MCF 10A (cell line): ENCODE measurements around the gene CASKIN1. TPM values are rescaled to one million over a fixed set of nuclear protein-coding genes. Genes with fewer than 3 reads are reported as not detected.

ENCODE experiments used
- BruUV-seq: library from RNA; stranded (reverse); fragments of 400-500 nt; replicated peaks from 2 replicates; lab custom pipeline; 2021; lab: Mats Ljungman, UMichigan
- CTCF ChIA-PET: fragments of 300-600 bp; sonication (Branson Sonifier 250); formaldehyde crosslinking; extraction: SDS; loops from one replicate; lab custom pipeline; 2021; ENCODE audit warnings: antibody characterized with exemption, inconsistent platforms; lab: Yijun Ruan, JAX
- POLR2A ChIA-PET: fragments of 300-600, 350-650 bp; sonication (Branson Sonifier 250); formaldehyde crosslinking; extraction: SDS; loops from one replicate; lab custom pipeline; 2020; ENCODE audit warnings: antibody characterized with exemption, inconsistent platforms; lab: Yijun Ruan, JAX
- DNase-seq: peaks from one replicate; pipeline ENCODE4 v3.0.0-alpha.2; 2018; ENCODE audit not compliant: unreplicated experiment
- H3K27ac Mint-ChIP-seq: one replicate; pipeline ENCODE4 v1.8.0; 2022; ENCODE audit warnings: mild to moderate bottlenecking, low read depth, mixed read lengths; ENCODE audit not compliant: unreplicated experiment
- H3K27me3 Mint-ChIP-seq: one replicate; pipeline ENCODE4 v1.8.0; 2022; ENCODE audit warnings: mixed read lengths; ENCODE audit not compliant: insufficient read depth, unreplicated experiment
- H3K36me3 Mint-ChIP-seq: one replicate; pipeline ENCODE4 v1.8.0; 2022; ENCODE audit warnings: mild to moderate bottlenecking, moderate library complexity, mixed read lengths; ENCODE audit not compliant: insufficient read depth, unreplicated experiment
- H3K4me1 Mint-ChIP-seq: one replicate; pipeline ENCODE4 v1.8.0; 2022; ENCODE audit warnings: mixed read lengths; ENCODE audit not compliant: insufficient read depth, unreplicated experiment
- H3K4me3 Mint-ChIP-seq: one replicate; pipeline ENCODE4 v1.8.0; 2022; ENCODE audit warnings: mild to moderate bottlenecking, moderate library complexity, mixed read lengths; ENCODE audit not compliant: unreplicated experiment
- H3K9me3 Mint-ChIP-seq: one replicate; pipeline ENCODE4 v1.8.0; 2022; ENCODE audit warnings: mixed read lengths; ENCODE audit not compliant: unreplicated experiment
- intact Hi-C: fragments of 100-400 bp; cut with micrococcal nuclease; formaldehyde crosslinking; loops from 2 replicates; pipeline ENCODE4 v1.14.1; 2022
- total RNA-seq: library from RNA; stranded (reverse); gene quantifications from 2 replicates; pipeline ENCODE4 v1.2.3, GENCODE V29; 2022
- TF ChIP-seq, protein P1 (sequence below): fragments of 200-600 bp; IDR thresholded peaks from one replicate; pipeline ENCODE4 v1.8.0; 2022; ENCODE audit warnings: antibody characterized with exemption, mild to moderate bottlenecking; ENCODE audit not compliant: unreplicated experiment

The CASKIN1 gene
- total RNA-seq, 1 experiment from 2014 or later, result 0.14 TPM

DNA sequence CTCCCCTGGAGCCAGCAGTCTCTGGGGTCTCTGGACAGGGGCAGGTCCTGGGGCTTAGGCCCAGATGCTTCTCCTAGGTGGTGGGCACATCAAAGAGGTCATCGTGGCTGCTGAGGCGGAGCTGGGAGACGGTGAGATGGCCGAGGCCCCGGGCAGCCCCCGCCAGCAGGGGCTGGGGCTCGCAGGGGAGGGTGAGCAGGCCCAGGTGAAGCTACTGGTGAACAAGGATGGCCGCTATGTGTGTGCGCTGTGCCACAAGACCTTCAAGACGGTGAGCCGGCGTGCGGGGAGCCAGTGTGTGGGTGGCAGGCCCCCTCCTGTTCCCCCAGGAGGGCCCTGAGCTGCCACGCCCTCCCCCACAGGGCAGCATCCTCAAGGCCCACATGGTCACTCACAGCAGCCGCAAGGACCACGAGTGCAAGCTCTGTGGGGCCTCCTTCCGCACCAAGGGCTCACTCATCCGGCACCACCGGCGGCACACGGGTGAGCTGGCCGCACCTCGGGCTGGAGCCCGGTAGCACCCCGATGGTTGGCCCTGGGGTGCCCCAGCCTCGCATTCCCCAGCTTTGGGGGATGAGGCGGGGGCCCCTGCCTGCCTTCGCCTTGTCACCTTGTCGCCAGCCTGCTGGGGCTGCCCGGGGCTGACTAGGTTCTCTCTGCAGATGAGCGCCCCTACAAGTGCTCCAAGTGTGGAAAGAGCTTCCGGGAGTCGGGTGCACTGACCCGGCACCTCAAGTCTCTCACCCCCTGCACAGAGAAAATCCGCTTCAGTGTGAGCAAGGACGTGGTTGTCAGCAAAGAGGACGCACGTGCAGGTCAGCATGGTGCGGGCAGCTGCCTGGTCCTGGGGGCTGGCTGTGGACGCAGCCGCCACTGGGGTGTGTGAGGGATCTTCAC lies 35.9 kb upstream of the CASKIN1 start:
- DNase-seq, result no peak
- no peaks in the 10 kb centered on the region for H3K9me3 Mint-ChIP-seq
- ChIA-PET CTCF (no interaction called here), POLR2A (interaction anchor here (1.1 kb wide), 1 partner anchor 9 kb away, joined by 4 read pairs; no protein-coding TSS in a partner anchor)
- H3K4me1 Mint-ChIP-seq, result no peaks in the 10 kb centered on the region
- H3K4me3 Mint-ChIP-seq, result no peak overlapping the region
- no peaks in the 10 kb centered on the region for H3K27me3 Mint-ChIP-seq
- intact Hi-C loops, result no loop called here
- TF ChIP-seq, protein P1, sequence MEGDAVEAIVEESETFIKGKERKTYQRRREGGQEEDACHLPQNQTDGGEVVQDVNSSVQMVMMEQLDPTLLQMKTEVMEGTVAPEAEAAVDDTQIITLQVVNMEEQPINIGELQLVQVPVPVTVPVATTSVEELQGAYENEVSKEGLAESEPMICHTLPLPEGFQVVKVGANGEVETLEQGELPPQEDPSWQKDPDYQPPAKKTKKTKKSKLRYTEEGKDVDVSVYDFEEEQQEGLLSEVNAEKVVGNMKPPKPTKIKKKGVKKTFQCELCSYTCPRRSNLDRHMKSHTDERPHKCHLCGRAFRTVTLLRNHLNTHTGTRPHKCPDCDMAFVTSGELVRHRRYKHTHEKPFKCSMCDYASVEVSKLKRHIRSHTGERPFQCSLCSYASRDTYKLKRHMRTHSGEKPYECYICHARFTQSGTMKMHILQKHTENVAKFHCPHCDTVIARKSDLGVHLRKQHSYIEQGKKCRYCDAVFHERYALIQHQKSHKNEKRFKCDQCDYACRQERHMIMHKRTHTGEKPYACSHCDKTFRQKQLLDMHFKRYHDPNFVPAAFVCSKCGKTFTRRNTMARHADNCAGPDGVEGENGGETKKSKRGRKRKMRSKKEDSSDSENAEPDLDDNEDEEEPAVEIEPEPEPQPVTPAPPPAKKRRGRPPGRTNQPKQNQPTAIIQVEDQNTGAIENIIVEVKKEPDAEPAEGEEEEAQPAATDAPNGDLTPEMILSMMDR, result no peak
- no peak overlapping the region for H3K27ac Mint-ChIP-seq
- peaks cover 56% of the 10 kb centered on the region for H3K36me3 Mint-ChIP-seq
- BruUV-seq, result no TSS peak

DNA sequence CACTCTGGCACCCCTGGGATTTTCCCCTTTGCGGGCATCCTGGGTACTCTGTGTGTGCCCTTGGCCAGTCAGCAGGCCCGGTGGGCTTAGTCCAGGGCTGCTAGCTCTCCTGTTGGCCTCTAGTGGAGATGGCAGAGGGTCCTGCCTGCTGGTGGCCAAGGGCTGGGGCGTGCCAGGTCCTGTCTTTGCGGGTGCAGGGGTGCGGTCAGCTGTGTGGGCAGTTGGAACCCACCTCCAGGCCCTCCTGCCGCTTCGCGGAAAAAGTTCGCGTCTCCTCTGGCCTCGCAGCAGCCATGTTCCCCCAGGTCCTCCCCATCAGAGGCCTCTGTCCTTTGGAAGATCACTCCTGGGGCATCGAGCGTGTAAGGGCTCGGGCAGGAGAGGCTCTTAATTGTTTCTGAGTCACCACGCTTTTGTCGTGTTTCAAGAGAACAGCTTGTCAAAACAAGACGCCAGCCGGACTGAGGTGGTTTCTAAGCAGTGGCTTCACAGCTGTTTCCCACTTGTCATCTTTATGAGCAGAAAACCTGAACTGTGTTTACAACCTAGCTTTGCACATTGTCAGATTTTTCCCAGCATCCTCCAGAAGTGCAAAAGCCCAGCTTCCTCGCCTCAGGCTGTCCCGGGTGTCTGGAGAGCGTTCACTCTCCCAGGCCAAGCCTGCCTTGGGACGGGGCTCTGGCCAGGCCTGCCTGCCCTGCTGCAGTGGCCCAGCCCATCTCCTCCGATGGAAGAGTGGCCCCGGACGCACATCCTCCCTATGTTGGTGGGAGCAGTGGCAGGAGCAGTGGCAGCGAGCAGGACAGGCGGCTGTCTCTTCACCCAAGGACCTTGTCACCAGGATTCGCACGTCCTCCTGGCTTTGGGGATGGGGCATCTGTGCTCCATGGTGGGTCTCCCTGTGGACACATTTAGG lies 34.9 kb upstream of the CASKIN1 start:
- no peak overlapping the region for H3K4me3 Mint-ChIP-seq
- H3K27ac Mint-ChIP-seq, result no peak overlapping the region
- TF ChIP-seq, protein P1, result no peak
- no peaks in the 10 kb centered on the region for H3K4me1 Mint-ChIP-seq
- H3K9me3 Mint-ChIP-seq, result no peaks in the 10 kb centered on the region
- DNase-seq, result no peak
- intact Hi-C loops, result no loop called here
- ChIA-PET POLR2A (interaction anchor here (0.5 to 1.1 kb wide), 3 partner anchors 8 to 282 kb away, joined by 3 to 6 read pairs (median 4); partner anchors contain the start of gene ECI1), CTCF (no interaction called here)
- no peaks in the 10 kb centered on the region for H3K27me3 Mint-ChIP-seq
- peaks cover 55% of the 10 kb centered on the region for H3K36me3 Mint-ChIP-seq
- BruUV-seq, result no TSS peak

DNA sequence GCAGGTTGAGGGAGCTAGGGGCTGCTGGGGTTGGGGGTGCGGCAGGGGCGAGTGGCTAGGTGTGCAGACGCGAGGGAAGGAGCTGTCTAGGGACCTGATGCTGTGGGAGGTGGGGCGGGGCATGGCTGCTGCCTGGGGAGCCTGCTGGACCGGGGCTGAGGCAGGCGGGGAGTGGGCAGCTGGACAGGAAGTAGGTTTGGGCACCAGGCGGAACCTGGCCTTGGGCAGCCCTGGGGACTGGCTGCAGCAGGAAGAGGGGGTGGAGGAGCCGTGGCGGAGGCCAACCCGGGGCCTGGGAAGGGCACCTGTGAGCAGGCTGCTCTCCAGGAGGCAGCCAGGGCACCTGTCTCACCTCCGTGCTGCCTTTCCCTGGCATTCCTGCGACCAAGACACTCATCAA lies 34.0 kb upstream of the CASKIN1 start:
- peaks cover 46% of the 10 kb centered on the region for H3K36me3 Mint-ChIP-seq
- H3K4me3 Mint-ChIP-seq, result no peak overlapping the region
- H3K9me3 Mint-ChIP-seq, result no peaks in the 10 kb centered on the region
- intact Hi-C loops, result no loop called here
- no peak overlapping the region for H3K27ac Mint-ChIP-seq
- CTCF ChIA-PET, result interaction anchor here (0.5 kb wide), 1 partner anchor 261 kb away, joined by 4 read pairs; no protein-coding TSS in a partner anchor
- no peaks in the 10 kb centered on the region for H3K27me3 Mint-ChIP-seq
- DNase-seq, result no peak
- peaks cover 4% of the 10 kb centered on the region for H3K4me1 Mint-ChIP-seq
- POLR2A ChIA-PET, result interaction anchor here (0.5 to 1.0 kb wide), 2 partner anchors 21 to 283 kb away, joined by 3 to 6 read pairs; partner anchors contain the start of gene ECI1
- TF ChIP-seq, protein P1, result no peak
- BruUV-seq, result no TSS peak
